OCI-LY3 (cell line): ENCODE results near the gene EMILIN1.
"Not testable (repeated sequence)": the region's sequence is repeated elsewhere in the genome, so short reads cannot be mapped to it uniquely, and the experiment has no call there.

Experiments used
- H2AFZ ChIP-seq: fragments of 200-600, 300-600 bp; shearing (Covaris generic); 2 replicates; pipeline ENCODE4 v1.6.0; 2014; ENCODE audit warnings: antibody characterized with exemption, low read depth, low read length
- H3K27ac ChIP-seq: fragments of 200-600, 300-600 bp; sonication (generic); 2 replicates; pipeline ENCODE4 v1.5.1; 2014; ENCODE audit warnings: mild to moderate bottlenecking, low read length, moderate library complexity, mixed read lengths
- H3K27me3 ChIP-seq: fragments of 200-600, 300-600 bp; sonication (generic); 2 replicates; pipeline ENCODE4 v1.6.1; 2014; ENCODE audit warnings: low read depth, low read length, mixed read lengths
- H3K36me3 ChIP-seq: fragments of 200-600, 300-600 bp; sonication (generic); replicated peaks from 2 replicates; pipeline ENCODE3; 2014; ENCODE audit warnings: low read depth, low read length, mixed read lengths
- H3K4me1 ChIP-seq: fragments of 300-600, 200-600 bp; sonication (generic); 2 replicates; pipeline ENCODE4 v1.6.1; 2014; ENCODE audit warnings: low read length, mixed read lengths
- H3K4me2 ChIP-seq: fragments of 200-600, 300-600 bp; sonication (generic); 2 replicates; pipeline ENCODE4 v1.6.1; 2014; ENCODE audit warnings: low read length, mixed read lengths
- H3K4me3 ChIP-seq: fragments of 300-600, 200-600 bp; sonication (generic); 2 replicates; pipeline ENCODE4 v1.5.1; 2014; ENCODE audit warnings: antibody characterized with exemption, mild to moderate bottlenecking, low read length, moderate library complexity
- H3K79me2 ChIP-seq: fragments of 300-600, 200-600 bp; shearing (Covaris generic); 2 replicates; pipeline ENCODE4 v1.6.1; 2014; ENCODE audit warnings: mild to moderate bottlenecking, low read length, mixed read lengths
- H3K9ac ChIP-seq: fragments of 300-600, 200-600 bp; shearing (Covaris generic); 2 replicates; pipeline ENCODE4 v1.6.0; 2014; ENCODE audit warnings: mild to moderate bottlenecking, low read length, moderate library complexity
- H3K9me3 ChIP-seq: fragments of 200-600, 300-600 bp; shearing (Covaris generic); 2 replicates; pipeline ENCODE4 v1.6.1; 2014; ENCODE audit warnings: low read length, mixed read lengths; ENCODE audit not compliant: insufficient read depth
- H4K20me1 ChIP-seq: fragments of 200-600, 300-600 bp; sonication (generic); 2 replicates; pipeline ENCODE4 v1.6.1; 2016; ENCODE audit warnings: low read length, mixed read lengths; ENCODE audit not compliant: insufficient read depth
- EZH2phosphoT487 ChIP-seq: fragments of 200-600 bp; shearing (Covaris generic); IDR thresholded peaks from 2 replicates; pipeline ENCODE4 v1.6.1; 2018; ENCODE audit warnings: antibody characterized with exemption, mixed run types, low read depth
- TF ChIP-seq, protein P1 (sequence below): fragments of 200-600, 300-600 bp; sonication (generic); IDR thresholded peaks from 2 replicates; pipeline ENCODE4 v1.5.1; 2014; ENCODE audit warnings: antibody characterized with exemption, low read length, low read depth

Gene EMILIN1

DNA sequence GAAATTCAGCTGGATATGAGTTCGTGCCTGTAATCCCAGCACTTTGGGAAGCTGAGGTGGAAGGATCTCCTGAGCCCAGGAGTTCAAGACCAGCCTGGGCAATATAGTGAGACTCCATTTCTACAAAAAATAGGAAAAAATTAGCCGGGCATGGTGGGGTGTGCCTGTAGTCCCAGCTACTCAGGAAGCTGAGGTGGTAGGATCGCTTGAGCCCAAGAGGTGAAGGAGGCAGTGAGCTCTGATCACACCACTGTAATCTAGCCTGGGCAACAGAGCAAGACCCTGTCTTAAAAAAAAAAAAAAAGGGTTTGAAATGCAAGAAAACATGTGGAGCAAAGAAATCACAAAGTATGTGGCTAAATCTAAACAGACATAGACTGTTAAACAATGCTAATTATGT lies 30.7 kb downstream of the EMILIN1 start:
- H3K4me3 ChIP-seq: no peak overlapping the region
- H3K36me3 ChIP-seq: no peaks in the 10 kb centered on the region
- H2AFZ ChIP-seq: no peak overlapping the region
- H3K4me2 ChIP-seq: no peak overlapping the region
- H3K9me3 ChIP-seq: no peaks in the 10 kb centered on the region
- no peak overlapping the region for H3K27ac ChIP-seq
- TF ChIP-seq EZH2phosphoT487: no peak
- TF ChIP-seq, protein P1, sequence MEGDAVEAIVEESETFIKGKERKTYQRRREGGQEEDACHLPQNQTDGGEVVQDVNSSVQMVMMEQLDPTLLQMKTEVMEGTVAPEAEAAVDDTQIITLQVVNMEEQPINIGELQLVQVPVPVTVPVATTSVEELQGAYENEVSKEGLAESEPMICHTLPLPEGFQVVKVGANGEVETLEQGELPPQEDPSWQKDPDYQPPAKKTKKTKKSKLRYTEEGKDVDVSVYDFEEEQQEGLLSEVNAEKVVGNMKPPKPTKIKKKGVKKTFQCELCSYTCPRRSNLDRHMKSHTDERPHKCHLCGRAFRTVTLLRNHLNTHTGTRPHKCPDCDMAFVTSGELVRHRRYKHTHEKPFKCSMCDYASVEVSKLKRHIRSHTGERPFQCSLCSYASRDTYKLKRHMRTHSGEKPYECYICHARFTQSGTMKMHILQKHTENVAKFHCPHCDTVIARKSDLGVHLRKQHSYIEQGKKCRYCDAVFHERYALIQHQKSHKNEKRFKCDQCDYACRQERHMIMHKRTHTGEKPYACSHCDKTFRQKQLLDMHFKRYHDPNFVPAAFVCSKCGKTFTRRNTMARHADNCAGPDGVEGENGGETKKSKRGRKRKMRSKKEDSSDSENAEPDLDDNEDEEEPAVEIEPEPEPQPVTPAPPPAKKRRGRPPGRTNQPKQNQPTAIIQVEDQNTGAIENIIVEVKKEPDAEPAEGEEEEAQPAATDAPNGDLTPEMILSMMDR: no peak
- H3K79me2 ChIP-seq: no peaks in the 10 kb centered on the region
- H4K20me1 ChIP-seq: no peaks in the 10 kb centered on the region
- H3K9ac ChIP-seq: no peak overlapping the region
- no peaks in the 10 kb centered on the region for H3K27me3 ChIP-seq
- no peaks in the 10 kb centered on the region for H3K4me1 ChIP-seq

DNA sequence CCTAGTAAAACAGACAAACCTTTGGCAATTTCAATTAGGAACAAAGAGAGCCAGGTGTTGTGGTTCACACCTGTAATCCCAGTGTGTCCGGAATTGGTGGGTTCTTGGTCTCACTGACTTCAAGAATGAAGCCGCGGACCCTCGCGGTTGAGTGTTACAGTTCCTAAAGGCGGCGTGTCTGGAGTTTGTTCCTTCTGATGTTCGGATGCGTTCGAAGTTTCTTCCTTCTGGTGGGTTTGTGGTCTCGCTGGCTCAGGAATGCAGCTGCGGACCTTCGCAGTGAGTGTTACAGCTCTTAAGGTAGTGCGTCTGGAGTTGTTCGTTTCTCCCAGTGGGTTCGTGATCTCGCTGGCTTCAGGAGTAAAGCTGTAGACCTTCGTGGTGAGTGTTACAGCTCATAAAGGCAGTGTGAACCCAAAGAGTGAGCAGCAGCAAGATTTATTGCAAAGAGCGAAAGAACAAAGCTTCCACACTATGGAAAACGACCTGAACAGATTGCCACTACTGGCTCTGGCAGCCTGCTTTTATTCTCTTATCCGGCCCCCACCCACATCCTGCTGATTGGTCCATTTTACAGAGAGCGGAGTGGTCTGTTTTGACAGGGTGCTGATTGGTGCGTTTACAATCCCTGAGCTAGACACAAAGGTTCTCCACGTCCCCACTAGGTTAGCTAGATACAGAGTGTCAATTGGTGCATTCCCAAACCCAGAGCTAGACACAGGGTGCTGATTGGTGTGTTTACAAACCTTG lies 32.4 kb downstream of the EMILIN1 start:
- H3K9ac ChIP-seq, H3K4me2 ChIP-seq, H3K36me3 ChIP-seq, H4K20me1 ChIP-seq, H3K4me3 ChIP-seq, H3K9me3 ChIP-seq, H3K27me3 ChIP-seq, H3K79me2 ChIP-seq, H3K4me1 ChIP-seq, H3K27ac ChIP-seq, H2AFZ ChIP-seq: not testable (repeated sequence)

- not testable (repeated sequence) for H3K27ac ChIP-seq, H3K4me3 ChIP-seq
Observed at GRCh38 chr2:27111392-27112078, 33.1 kb downstream of the EMILIN1 start.

DNA sequence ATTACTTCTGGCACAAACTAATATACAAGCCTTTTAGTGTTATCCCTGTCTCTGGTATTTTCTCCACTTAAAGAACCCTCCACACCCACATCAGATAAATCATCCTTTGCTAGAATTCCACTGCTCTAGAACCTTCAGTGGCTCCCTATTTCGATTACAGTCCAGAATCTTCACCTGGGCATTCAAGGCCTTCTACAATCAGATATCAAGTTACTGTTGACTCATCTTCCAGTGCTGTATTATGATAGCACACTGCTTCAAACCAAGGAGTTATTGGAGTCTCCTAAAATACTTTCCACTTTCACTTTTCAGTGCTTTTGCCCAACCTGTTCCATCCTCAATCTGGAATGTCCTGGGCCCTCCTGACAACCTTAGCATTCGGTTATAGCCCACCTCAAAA lies 37.1 kb downstream of the EMILIN1 start:
- no peak overlapping the region for H3K27ac ChIP-seq
- no peak for TF ChIP-seq EZH2phosphoT487
- TF ChIP-seq, protein P1: no peak
- H3K9ac ChIP-seq: no peak overlapping the region
- H3K79me2 ChIP-seq: no peaks in the 10 kb centered on the region
- no peaks in the 10 kb centered on the region for H4K20me1 ChIP-seq
- H3K9me3 ChIP-seq: no peaks in the 10 kb centered on the region
- H3K4me3 ChIP-seq: no peak overlapping the region
- H3K4me2 ChIP-seq: no peak overlapping the region
- no peaks in the 10 kb centered on the region for H3K27me3 ChIP-seq
- no peaks in the 10 kb centered on the region for H3K36me3 ChIP-seq
- H2AFZ ChIP-seq: no peak overlapping the region
- H3K4me1 ChIP-seq: peaks cover 6% of the 10 kb centered on the region; the same call in 1 of the 2 replicates

More at GRCh38 chr2:27111392-27112078, 33.1 kb downstream of the EMILIN1 start:
- H3K36me3 ChIP-seq, H4K20me1 ChIP-seq, H3K4me1 ChIP-seq, H3K9ac ChIP-seq, H3K79me2 ChIP-seq, H3K27me3 ChIP-seq, H3K9me3 ChIP-seq, H3K4me2 ChIP-seq, H2AFZ ChIP-seq: not testable (repeated sequence)

- 0 out of 2 replicates have a peak overlapping the region, but pooled peaks have one; percentile 18 for H2AFZ ChIP-seq
- peak overlapping the region; percentile 61 for H3K9ac ChIP-seq
- H3K9me3 ChIP-seq: no peaks in the 10 kb centered on the region
- H3K27ac ChIP-seq: no peak overlapping the region
- no peaks in the 10 kb centered on the region for H4K20me1 ChIP-seq
- H3K4me2 ChIP-seq: peak overlapping the region; percentile 81
- peaks cover 6% of the 10 kb centered on the region for H3K27me3 ChIP-seq
- peak overlapping the region; percentile 75 for H3K4me3 ChIP-seq
- peaks cover 8% of the 10 kb centered on the region for H3K4me1 ChIP-seq
- TF ChIP-seq EZH2phosphoT487: no peak
- no peaks in the 10 kb centered on the region for H3K36me3 ChIP-seq
- H3K79me2 ChIP-seq: no peaks in the 10 kb centered on the region
Observed at GRCh38 chr2:27117995-27118524, 39.6 kb downstream of the EMILIN1 start.
